RWPE1 (cell line): Measurements from ENCODE around the gene FBXL15.

Experiments used
- CTCF ChIA-PET: fragments of 350-600 bp; sonication (Branson Sonifier 250); formaldehyde crosslinking; extraction: SDS; loops from one replicate; lab custom pipeline; 2021; lab: Yijun Ruan, JAX
- POLR2A ChIA-PET: fragments of 400-600 bp; formaldehyde crosslinking; extraction: SDS; loops from one replicate; lab custom pipeline; 2020; ENCODE audit warnings: antibody characterized with exemption; ENCODE audit not compliant: low non-redundant PET; lab: Yijun Ruan, JAX
- DNase-seq: peaks from one replicate; pipeline ENCODE4 v3.0.0; 2012; ENCODE audit warnings: low spot score
- H3K27ac ChIP-seq: fragments of 450-650 bp; 2 replicates; pipeline ENCODE4 v1.5.1; 2017
- TF ChIP-seq, protein P1 (sequence below): fragments of 450-650 bp; conservative IDR thresholded peaks from 2 replicates; pipeline ENCODE4 v1.5.1; 2017; ENCODE audit warnings: low read depth, mild to moderate bottlenecking

FBXL15 gene

DNA sequence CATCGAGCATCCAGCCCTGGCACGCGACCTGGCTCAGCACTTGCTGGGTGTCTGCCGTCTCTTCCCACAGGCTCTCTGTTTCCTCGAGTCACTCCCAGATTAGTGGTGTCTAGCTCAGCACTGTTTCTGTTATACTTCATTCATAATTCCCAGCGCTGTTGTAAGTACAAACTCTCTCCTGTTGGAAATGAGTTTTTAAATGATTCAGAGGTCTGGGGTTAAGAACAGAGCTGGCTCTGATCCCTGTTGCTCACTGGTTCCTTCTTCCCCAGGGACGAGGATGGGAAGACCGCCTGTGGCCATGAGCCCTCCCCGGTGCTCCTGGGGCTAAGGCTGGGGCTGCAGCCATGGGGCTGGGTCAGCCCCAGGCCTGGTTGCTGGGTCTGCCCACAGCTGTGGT is 48.0 kb downstream of the FBXL15 start:
- TF ChIP-seq, protein P1, sequence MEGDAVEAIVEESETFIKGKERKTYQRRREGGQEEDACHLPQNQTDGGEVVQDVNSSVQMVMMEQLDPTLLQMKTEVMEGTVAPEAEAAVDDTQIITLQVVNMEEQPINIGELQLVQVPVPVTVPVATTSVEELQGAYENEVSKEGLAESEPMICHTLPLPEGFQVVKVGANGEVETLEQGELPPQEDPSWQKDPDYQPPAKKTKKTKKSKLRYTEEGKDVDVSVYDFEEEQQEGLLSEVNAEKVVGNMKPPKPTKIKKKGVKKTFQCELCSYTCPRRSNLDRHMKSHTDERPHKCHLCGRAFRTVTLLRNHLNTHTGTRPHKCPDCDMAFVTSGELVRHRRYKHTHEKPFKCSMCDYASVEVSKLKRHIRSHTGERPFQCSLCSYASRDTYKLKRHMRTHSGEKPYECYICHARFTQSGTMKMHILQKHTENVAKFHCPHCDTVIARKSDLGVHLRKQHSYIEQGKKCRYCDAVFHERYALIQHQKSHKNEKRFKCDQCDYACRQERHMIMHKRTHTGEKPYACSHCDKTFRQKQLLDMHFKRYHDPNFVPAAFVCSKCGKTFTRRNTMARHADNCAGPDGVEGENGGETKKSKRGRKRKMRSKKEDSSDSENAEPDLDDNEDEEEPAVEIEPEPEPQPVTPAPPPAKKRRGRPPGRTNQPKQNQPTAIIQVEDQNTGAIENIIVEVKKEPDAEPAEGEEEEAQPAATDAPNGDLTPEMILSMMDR, result no peak
- ChIA-PET CTCF (interaction anchor here (2.6 kb wide), 1 partner anchor 10 kb away, joined by 11 read pairs; no protein-coding TSS in a partner anchor), POLR2A (no interaction called here)
- no peak for DNase-seq
- H3K27ac ChIP-seq, result no peak overlapping the region

- CTCF ChIA-PET, result interaction anchor here (1.5 kb wide), 1 partner anchor 48 kb away, joined by 4 read pairs; no protein-coding TSS in a partner anchor
These were observed 50.2 kb downstream of the FBXL15 start for GRCh38 chr10:102470579-102471546.

More at GRCh38 chr10:102470579-102471546, 50.2 kb downstream of the FBXL15 start:
- no peak overlapping the region for H3K27ac ChIP-seq
- TF ChIP-seq, protein P1, result no peak
- no peak for DNase-seq
- POLR2A ChIA-PET, result interaction anchor here (0.8 kb wide), 1 partner anchor 20 kb away, joined by 3 read pairs; the partner anchor contains the start of gene C10orf95
